Measurements from ENCODE around the gene SVOPL. TPM values are rescaled to one million over a fixed set of nuclear protein-coding genes. Genes with fewer than 3 reads are reported as not detected.

Gene SVOPL
- total RNA-seq, 2 donors from 2014 or later: not detected

DNA sequence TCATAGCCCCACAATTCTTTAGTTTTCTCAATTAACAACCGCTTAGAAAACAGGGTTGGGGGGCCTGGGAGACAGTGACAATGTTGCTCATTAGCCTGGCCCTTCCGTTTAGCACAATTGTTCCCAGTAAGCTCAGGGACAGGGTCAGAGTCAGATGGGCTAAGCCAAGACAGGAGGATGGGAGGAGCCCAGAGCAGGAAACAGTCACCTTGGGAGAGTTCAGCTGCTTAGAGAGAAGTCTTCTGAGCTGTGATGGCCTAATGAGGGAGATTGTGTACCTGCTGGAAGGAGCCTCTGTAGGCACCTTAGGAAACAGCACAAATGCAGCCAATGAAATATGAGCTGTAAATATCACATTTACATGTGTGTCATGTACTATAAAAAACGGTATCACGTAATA, 35.9 kb downstream of the SVOPL start:
- Histone ChIP-seq H3K4me3 (no peak overlapping the region), H3K9me3 (no peaks in the 10 kb centered on the region), H3K4me1 (peaks cover 3% of the 10 kb centered on the region), H3K27me3 (no peaks in the 10 kb centered on the region), H3K36me3 (replicated peaks in 1 of 2; ENCODE audit: insufficient read depth in 1 of 2, low read depth in 2 of 2) (no peaks in the 10 kb centered on the region), H3K27ac (no peak overlapping the region)
- WGBS, 2 donors: 50 to 70% methylated on average over 4 of the region's 4 CpGs
- intact Hi-C loops (cut with DNase I): no loop called here
- TF ChIP-seq POLR2A (IDR thresholded peaks at IDR 0.05): no peak
- TF ChIP-seq, protein P1, sequence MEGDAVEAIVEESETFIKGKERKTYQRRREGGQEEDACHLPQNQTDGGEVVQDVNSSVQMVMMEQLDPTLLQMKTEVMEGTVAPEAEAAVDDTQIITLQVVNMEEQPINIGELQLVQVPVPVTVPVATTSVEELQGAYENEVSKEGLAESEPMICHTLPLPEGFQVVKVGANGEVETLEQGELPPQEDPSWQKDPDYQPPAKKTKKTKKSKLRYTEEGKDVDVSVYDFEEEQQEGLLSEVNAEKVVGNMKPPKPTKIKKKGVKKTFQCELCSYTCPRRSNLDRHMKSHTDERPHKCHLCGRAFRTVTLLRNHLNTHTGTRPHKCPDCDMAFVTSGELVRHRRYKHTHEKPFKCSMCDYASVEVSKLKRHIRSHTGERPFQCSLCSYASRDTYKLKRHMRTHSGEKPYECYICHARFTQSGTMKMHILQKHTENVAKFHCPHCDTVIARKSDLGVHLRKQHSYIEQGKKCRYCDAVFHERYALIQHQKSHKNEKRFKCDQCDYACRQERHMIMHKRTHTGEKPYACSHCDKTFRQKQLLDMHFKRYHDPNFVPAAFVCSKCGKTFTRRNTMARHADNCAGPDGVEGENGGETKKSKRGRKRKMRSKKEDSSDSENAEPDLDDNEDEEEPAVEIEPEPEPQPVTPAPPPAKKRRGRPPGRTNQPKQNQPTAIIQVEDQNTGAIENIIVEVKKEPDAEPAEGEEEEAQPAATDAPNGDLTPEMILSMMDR (IDR thresholded peaks at IDR 0.05): no peak
- DNase-seq: peak in 1 of 4 donors; percentile 16
- ATAC-seq: no peak

DNA sequence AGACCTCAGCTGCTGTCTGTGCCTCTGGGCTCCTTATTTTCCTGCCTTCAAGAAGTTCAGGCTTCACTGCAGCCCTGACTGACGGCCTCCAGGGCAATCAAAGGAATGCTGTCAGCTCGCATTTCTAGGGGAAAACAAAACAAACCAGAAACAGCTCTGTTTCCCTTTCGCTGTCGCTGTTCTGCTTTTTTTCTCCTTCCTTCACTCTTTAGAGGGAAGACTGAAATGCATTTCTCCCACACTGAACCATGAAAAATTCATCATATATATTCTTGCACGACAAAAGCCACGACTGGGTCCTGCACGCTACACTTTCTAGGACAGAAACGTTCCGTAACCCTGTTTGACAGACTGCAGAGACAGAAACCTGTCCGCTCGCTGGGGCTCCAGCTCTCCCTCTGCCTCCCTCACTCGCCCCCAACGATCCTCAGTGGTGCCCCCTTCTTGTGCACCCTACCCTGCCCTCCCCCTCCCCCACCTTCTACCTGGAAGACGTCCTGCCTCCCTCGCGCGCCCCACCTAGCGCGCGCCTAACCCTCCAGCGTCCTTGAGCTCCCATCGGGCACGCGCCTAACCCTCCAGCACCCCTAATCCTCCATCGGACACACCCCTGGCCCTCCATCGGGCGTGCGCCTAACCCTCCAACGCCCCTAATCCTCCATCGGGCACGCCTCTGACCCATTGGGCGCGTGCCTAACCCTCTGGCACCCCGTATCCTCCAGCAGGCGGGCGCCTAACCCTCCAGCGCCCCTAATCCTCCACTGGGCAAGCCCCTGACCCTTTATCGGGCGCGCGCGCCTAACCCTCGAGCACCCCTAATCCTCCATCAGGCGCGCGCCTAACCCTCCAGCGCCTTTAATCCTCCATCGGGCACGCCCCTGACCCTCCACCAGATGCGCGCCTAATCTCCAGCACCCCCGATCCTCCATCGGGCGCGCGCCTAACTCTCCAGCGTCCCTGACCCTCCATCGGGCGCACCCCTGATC, 37.1 kb downstream of the SVOPL start:
- no peak for ATAC-seq
- intact Hi-C loops (cut with DNase I): no loop called here
- TF ChIP-seq, protein P1 (IDR thresholded peaks at IDR 0.05): peak in 1 of 7 experiments; percentile 6
- TF ChIP-seq POLR2A (IDR thresholded peaks at IDR 0.05): no peak
- H3K9me3 ChIP-seq: no peaks in the 10 kb centered on the region
- peak overlapping the region in 1 of 4 donors; percentile 42 for H3K27ac ChIP-seq
- peak in 2 of 4 donors; percentile 23 to 55 for DNase-seq
- no peaks in the 10 kb centered on the region for H3K36me3 ChIP-seq (replicated peaks in 1 of 2; ENCODE audit: insufficient read depth in 1 of 2, low read depth in 2 of 2)
- H3K27me3 ChIP-seq: no peaks in the 10 kb centered on the region
- WGBS, 2 donors: 48 to 73% methylated on average over 59 of the region's 59 CpGs
- H3K4me3 ChIP-seq: peak overlapping the region; percentile 16 to 27
- H3K4me1 ChIP-seq: peaks cover 3% of the 10 kb centered on the region

DNA sequence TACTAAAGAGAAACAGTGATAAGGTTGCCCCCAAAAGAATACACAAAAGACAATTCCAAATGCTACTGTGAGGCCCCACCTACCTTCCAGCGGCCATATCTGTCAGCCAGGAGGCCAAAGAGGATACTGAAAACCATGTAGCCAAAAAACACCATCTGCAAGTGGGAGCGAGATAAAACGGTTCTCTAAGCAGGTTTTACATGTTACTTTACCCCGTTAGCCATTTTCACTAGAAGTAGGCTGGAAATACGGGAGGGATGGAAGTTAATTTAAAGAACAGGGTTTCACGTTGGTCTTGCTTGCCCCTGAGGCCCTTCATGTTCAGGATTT, 38.2 kb downstream of the SVOPL start:
- Histone ChIP-seq H3K27ac (no peak overlapping the region), H3K9me3 (no peaks in the 10 kb centered on the region), H3K4me1 (peaks cover 3% of the 10 kb centered on the region), H3K4me3 (no peak overlapping the region), H3K27me3 (no peaks in the 10 kb centered on the region), H3K36me3 (replicated peaks in 1 of 2; ENCODE audit: insufficient read depth in 1 of 2, low read depth in 2 of 2) (no peaks in the 10 kb centered on the region)
- no peak for ATAC-seq
- WGBS, 2 donors: 87 to 88% methylated on average over 6 of the region's 6 CpGs
- intact Hi-C loops (cut with DNase I): no loop called here
- TF ChIP-seq, protein P1 (IDR thresholded peaks at IDR 0.05): no peak
- TF ChIP-seq POLR2A (IDR thresholded peaks at IDR 0.05): no peak
- no peak for DNase-seq

DNA sequence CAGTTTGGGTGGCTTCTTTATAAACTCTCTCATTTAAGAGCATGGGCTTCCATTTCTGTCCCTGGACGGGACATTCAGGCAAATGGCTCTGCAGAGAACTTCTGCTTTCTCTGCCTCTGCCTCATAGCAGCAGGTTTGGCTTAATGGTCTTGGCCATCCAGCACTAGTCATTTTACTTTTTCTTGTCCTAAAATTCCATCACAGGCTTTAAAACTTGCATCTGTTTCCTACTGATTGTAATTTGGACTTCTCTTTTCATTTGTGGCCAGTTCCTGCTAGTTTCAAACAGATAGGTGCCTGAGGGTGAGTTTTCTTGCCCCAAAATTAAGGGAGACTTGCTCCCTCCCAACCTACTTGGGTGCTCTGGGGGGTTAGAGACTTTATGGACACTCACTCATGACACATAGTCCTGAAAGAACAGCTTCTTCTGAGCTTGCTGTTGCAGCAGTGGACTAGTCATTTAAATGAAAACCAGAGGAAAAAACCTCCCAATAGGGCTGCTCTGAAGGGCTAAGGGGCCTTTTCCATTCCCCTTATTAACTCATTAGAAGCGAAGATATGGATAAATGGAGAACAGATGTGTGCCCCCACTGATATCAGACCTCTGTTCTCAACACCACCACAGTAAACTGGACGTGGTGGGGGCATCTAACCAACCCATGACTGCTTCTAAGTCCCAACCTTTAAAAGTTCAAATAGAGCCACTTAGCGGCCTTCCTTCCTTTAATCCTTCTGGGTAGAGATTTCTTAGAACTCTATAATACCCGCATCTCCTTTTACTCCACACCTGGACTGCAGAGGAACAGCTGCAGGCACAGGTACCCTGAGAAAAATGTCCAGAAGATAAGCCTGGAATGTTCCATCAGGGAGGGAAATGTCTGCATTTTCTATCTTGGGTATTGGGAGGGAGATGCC, 38.8 kb downstream of the SVOPL start:
- Histone ChIP-seq H3K4me1 (peaks cover 3% of the 10 kb centered on the region), H3K4me3 (no peak overlapping the region), H3K27me3 (no peaks in the 10 kb centered on the region), H3K36me3 (replicated peaks in 1 of 2; ENCODE audit: insufficient read depth in 1 of 2, low read depth in 2 of 2) (no peaks in the 10 kb centered on the region), H3K9me3 (no peaks in the 10 kb centered on the region), H3K27ac (no peak overlapping the region)
- DNase-seq (no peak), ATAC-seq (no peak)
- intact Hi-C loops (cut with DNase I): no loop called here
- TF ChIP-seq, protein P1 (IDR thresholded peaks at IDR 0.05): no peak
- TF ChIP-seq POLR2A (IDR thresholded peaks at IDR 0.05): no peak
- 88 to 89% methylated on average over 5 of the region's 5 CpGs for WGBS, 2 donors
